Right lobe of liver (tissue), 4 donors: ENCODE data around the gene CENPB.

Experiments
- POLR2A ChIP-seq: fragments of 450-650 bp; IDR thresholded peaks from one replicate; pipeline ENCODE4 v1.6.1; 2017; ENCODE audit warnings: antibody characterized with exemption, mild to moderate bottlenecking
- TF ChIP-seq, protein P1 (sequence below), 4 donors: fragments of 200-600 bp in 3 of 4; fragments of 450-650 bp in 1 of 4; IDR thresholded peaks; one replicate each; pipeline versions ENCODE4 v1.5.1 to v1.8.0; 2016 to 2022; ENCODE audit warnings: antibody characterized with exemption in 4 of 4, mild to moderate bottlenecking in 2 of 4
- donor health status: DM: no; HTN: no; CAD: no.
- donor health status: DM: no; HTN: no; CAD: no.
- donor health status: DM: no; HTN: yes; CAD: no.

DNA sequence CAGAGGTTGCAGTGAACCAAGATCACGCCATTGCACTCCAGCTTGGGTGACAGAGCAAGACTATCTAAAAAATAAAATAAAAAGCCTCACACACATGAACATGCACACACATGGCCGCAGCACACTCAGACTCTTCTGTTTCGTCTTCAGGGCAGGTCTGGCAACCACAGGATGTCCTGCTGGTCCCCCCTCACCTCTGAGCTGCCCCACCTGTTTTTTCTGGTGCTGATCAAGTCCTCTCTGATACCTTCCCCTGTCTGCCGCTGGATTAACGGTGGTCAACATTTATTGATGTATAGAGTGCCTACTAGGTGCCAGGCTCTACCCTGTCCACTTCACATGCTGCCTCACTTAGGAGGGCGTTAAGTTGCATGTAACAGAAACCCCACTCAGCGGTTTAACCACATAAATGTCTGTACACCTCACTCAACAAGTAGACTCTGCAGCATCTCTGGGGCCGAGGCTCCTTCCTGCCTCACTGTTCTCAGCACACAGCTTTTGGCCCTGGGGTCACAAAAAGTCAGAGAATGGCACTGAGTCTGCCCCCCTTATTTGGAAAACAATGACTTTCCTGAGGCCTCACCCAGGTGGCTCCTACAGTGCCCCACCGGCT, 29.3 kb upstream of the CENPB start:
- no peak for TF ChIP-seq POLR2A
- TF ChIP-seq, protein P1, sequence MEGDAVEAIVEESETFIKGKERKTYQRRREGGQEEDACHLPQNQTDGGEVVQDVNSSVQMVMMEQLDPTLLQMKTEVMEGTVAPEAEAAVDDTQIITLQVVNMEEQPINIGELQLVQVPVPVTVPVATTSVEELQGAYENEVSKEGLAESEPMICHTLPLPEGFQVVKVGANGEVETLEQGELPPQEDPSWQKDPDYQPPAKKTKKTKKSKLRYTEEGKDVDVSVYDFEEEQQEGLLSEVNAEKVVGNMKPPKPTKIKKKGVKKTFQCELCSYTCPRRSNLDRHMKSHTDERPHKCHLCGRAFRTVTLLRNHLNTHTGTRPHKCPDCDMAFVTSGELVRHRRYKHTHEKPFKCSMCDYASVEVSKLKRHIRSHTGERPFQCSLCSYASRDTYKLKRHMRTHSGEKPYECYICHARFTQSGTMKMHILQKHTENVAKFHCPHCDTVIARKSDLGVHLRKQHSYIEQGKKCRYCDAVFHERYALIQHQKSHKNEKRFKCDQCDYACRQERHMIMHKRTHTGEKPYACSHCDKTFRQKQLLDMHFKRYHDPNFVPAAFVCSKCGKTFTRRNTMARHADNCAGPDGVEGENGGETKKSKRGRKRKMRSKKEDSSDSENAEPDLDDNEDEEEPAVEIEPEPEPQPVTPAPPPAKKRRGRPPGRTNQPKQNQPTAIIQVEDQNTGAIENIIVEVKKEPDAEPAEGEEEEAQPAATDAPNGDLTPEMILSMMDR (IDR thresholded peaks at IDR 0.05), result no peak
